Measurements from ENCODE around the gene STAT5B. TPM values are rescaled to one million over a fixed set of nuclear protein-coding genes. Genes with fewer than 3 reads are reported as not detected.

The STAT5B gene
- total and polyA plus RNA-seq, 5 donors: 19.7 to 46.3 (median 40.0) TPM

GRCh38 chr17:42294469-42295398 lies 18.5 kb upstream of the STAT5B start:
- ATAC-seq: no peak
- no peak for DNase-seq
- WGBS: 82% methylated on average over 12 of the region's 12 CpGs
- no peaks in the 10 kb centered on the region for H3K4me1 ChIP-seq (ENCODE audit: control insufficient read depth, insufficient read depth, low read length)
- H3K4me3 ChIP-seq (ENCODE audit: low read length): no peak overlapping the region
- no peaks in the 10 kb centered on the region for H3K27me3 ChIP-seq (ENCODE audit: control insufficient read depth, insufficient read depth)
- no peaks in the 10 kb centered on the region for H3K9me3 ChIP-seq (ENCODE audit: control insufficient read depth, low read length)
- intact Hi-C loops (cut with DNase I): no loop called here
- peak overlapping the region; percentile 3 for H3K27ac ChIP-seq (ENCODE audit: low read length)

GRCh38 chr17:42291129-42291528 lies 14.9 kb upstream of the STAT5B start:
- ATAC-seq: no peak
- 82% methylated on average over 11 of the region's 11 CpGs for WGBS
- peaks cover 2% of the 10 kb centered on the region for H3K4me1 ChIP-seq (ENCODE audit: control insufficient read depth, insufficient read depth, low read length)
- no peaks in the 10 kb centered on the region for H3K27me3 ChIP-seq (ENCODE audit: control insufficient read depth, insufficient read depth)
- no peaks in the 10 kb centered on the region for H3K9me3 ChIP-seq (ENCODE audit: control insufficient read depth, low read length)
- no peak overlapping the region for H3K27ac ChIP-seq (ENCODE audit: low read length)
- intact Hi-C loops (cut with DNase I): no loop called here
- no peak overlapping the region for H3K4me3 ChIP-seq (ENCODE audit: low read length)
- DNase-seq: peak in 2 of 3 donors; percentile 3 to 26

GRCh38 chr17:42290577-42290976 lies 14.4 kb upstream of the STAT5B start:
- Histone ChIP-seq H3K4me1 (ENCODE audit: control insufficient read depth, insufficient read depth, low read length) (peaks cover 2% of the 10 kb centered on the region), H3K27me3 (ENCODE audit: control insufficient read depth, insufficient read depth) (no peaks in the 10 kb centered on the region), H3K9me3 (ENCODE audit: control insufficient read depth, low read length) (no peaks in the 10 kb centered on the region), H3K4me3 (ENCODE audit: low read length) (no peak overlapping the region), H3K27ac (ENCODE audit: low read length) (no peak overlapping the region)
- DNase-seq: peak in 1 of 3 donors; percentile 0
- 80% methylated on average over 5 of the region's 5 CpGs for WGBS
- intact Hi-C loops (cut with DNase I): no loop called here
- ATAC-seq: no peak

- Histone ChIP-seq H3K9me3 (ENCODE audit: control insufficient read depth, low read length) (no peaks in the 10 kb centered on the region), H3K4me1 (ENCODE audit: control insufficient read depth, insufficient read depth, low read length) (peaks cover 2% of the 10 kb centered on the region), H3K4me3 (ENCODE audit: low read length) (no peak overlapping the region), H3K27ac (ENCODE audit: low read length) (no peak overlapping the region), H3K27me3 (ENCODE audit: control insufficient read depth, insufficient read depth) (no peaks in the 10 kb centered on the region)
- WGBS: 77% methylated on average over 9 of the region's 9 CpGs
- intact Hi-C loops (cut with DNase I): no loop called here
- ATAC-seq (no peak), DNase-seq (peak in 1 of 3 donors; percentile 55)
Observed at GRCh38 chr17:42289611-42290181, 13.5 kb upstream of the STAT5B start.

- Histone ChIP-seq H3K4me1 (ENCODE audit: control insufficient read depth, insufficient read depth, low read length) (peaks cover 2% of the 10 kb centered on the region), H3K27ac (ENCODE audit: low read length) (peak overlapping the region; percentile 64), H3K9me3 (ENCODE audit: control insufficient read depth, low read length) (no peaks in the 10 kb centered on the region), H3K27me3 (ENCODE audit: control insufficient read depth, insufficient read depth) (no peaks in the 10 kb centered on the region), H3K4me3 (ENCODE audit: low read length) (peak overlapping the region; percentile 70)
- 46% methylated on average over 44 of the region's 44 CpGs for WGBS
- intact Hi-C loops (cut with DNase I): no loop called here
- DNase-seq (peak in 2 of 3 donors; percentile 79 to 80), ATAC-seq (peak; percentile 7 to 28)
Observed at GRCh38 chr17:42288803-42289610, 12.8 kb upstream of the STAT5B start.

GRCh38 chr17:42287977-42288802 lies 12.0 kb upstream of the STAT5B start, which contains the start of gene STAT5A:
Gene STAT5A (plus strand): TSS chr17:42288498. CDS start chr17:42289412, 914 bp downstream.
- intact Hi-C loops (cut with DNase I): no loop called here
- ATAC-seq (peak; percentile 91 to 92), DNase-seq (peak; percentile 93 to 97 (median 97))
- Histone ChIP-seq H3K27ac (ENCODE audit: low read length) (peak within 1 kb of the TSS; percentile 64), H3K27me3 (ENCODE audit: control insufficient read depth, insufficient read depth) (no peaks in the 10 kb centered on the region), H3K4me1 (ENCODE audit: control insufficient read depth, insufficient read depth, low read length) (peaks cover 2% of the 10 kb centered on the region), H3K9me3 (ENCODE audit: control insufficient read depth, low read length) (no peaks in the 10 kb centered on the region), H3K4me3 (ENCODE audit: low read length) (peak within 1 kb of the TSS; percentile 70)
- WGBS: 4% methylated on average over 88 of the region's 88 CpGs

GRCh38 chr17:42287305-42287976 lies 11.2 kb upstream of the STAT5B start:
- DNase-seq (peak; percentile 68 to 87 (median 79)), ATAC-seq (peak; percentile 50 to 54)
- no peaks in the 10 kb centered on the region for H3K27me3 ChIP-seq (ENCODE audit: control insufficient read depth, insufficient read depth)
- intact Hi-C loops (cut with DNase I): no loop called here
- H3K4me3 ChIP-seq (ENCODE audit: low read length): peak overlapping the region; percentile 70
- peaks cover 2% of the 10 kb centered on the region for H3K4me1 ChIP-seq (ENCODE audit: control insufficient read depth, insufficient read depth, low read length)
- no peaks in the 10 kb centered on the region for H3K9me3 ChIP-seq (ENCODE audit: control insufficient read depth, low read length)
- peak overlapping the region; percentile 64 for H3K27ac ChIP-seq (ENCODE audit: low read length)
- 17% methylated on average over 14 of the region's 14 CpGs for WGBS

- Histone ChIP-seq H3K27me3 (ENCODE audit: control insufficient read depth, insufficient read depth) (no peaks in the 10 kb centered on the region), H3K4me3 (ENCODE audit: low read length) (no peak overlapping the region), H3K9me3 (ENCODE audit: control insufficient read depth, low read length) (no peaks in the 10 kb centered on the region), H3K27ac (ENCODE audit: low read length) (peak overlapping the region; percentile 32), H3K4me1 (ENCODE audit: control insufficient read depth, insufficient read depth, low read length) (peaks cover 2% of the 10 kb centered on the region)
- intact Hi-C loops (cut with DNase I): no loop called here
- DNase-seq (peak in 2 of 3 donors; percentile 81 to 83), ATAC-seq (peak in 1 of 2 donors; percentile 27)
- WGBS: 38% methylated on average over 5 of the region's 5 CpGs
Observed at GRCh38 chr17:42286411-42287221, 10.4 kb upstream of the STAT5B start.

- Histone ChIP-seq H3K27ac (ENCODE audit: low read length) (no peak overlapping the region), H3K4me3 (ENCODE audit: low read length) (no peak overlapping the region), H3K27me3 (ENCODE audit: control insufficient read depth, insufficient read depth) (no peaks in the 10 kb centered on the region), H3K4me1 (ENCODE audit: control insufficient read depth, insufficient read depth, low read length) (peaks cover 2% of the 10 kb centered on the region), H3K9me3 (ENCODE audit: control insufficient read depth, low read length) (no peaks in the 10 kb centered on the region)
- ATAC-seq: no peak
- 95% methylated on average over 11 of the region's 11 CpGs for WGBS
- intact Hi-C loops (cut with DNase I): no loop called here
- DNase-seq: no peak
Observed at GRCh38 chr17:42285346-42286050, 9.3 kb upstream of the STAT5B start.

Measured in right cardiac atrium (tissue), 5 donors.